Activated naive CD4-positive, alpha-beta T cell treated with Interleukin-2 at 50 U/mL for 16 hours (primary cell): ENCODE measurements around the gene TNIP1.

Experiments
- DNase-seq: peaks from one replicate; pipeline ENCODE4 v3.0.0-alpha.2; 2020

The TNIP1 gene, protein sequence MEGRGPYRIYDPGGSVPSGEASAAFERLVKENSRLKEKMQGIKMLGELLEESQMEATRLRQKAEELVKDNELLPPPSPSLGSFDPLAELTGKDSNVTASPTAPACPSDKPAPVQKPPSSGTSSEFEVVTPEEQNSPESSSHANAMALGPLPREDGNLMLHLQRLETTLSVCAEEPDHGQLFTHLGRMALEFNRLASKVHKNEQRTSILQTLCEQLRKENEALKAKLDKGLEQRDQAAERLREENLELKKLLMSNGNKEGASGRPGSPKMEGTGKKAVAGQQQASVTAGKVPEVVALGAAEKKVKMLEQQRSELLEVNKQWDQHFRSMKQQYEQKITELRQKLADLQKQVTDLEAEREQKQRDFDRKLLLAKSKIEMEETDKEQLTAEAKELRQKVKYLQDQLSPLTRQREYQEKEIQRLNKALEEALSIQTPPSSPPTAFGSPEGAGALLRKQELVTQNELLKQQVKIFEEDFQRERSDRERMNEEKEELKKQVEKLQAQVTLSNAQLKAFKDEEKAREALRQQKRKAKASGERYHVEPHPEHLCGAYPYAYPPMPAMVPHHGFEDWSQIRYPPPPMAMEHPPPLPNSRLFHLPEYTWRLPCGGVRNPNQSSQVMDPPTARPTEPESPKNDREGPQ

DNA sequence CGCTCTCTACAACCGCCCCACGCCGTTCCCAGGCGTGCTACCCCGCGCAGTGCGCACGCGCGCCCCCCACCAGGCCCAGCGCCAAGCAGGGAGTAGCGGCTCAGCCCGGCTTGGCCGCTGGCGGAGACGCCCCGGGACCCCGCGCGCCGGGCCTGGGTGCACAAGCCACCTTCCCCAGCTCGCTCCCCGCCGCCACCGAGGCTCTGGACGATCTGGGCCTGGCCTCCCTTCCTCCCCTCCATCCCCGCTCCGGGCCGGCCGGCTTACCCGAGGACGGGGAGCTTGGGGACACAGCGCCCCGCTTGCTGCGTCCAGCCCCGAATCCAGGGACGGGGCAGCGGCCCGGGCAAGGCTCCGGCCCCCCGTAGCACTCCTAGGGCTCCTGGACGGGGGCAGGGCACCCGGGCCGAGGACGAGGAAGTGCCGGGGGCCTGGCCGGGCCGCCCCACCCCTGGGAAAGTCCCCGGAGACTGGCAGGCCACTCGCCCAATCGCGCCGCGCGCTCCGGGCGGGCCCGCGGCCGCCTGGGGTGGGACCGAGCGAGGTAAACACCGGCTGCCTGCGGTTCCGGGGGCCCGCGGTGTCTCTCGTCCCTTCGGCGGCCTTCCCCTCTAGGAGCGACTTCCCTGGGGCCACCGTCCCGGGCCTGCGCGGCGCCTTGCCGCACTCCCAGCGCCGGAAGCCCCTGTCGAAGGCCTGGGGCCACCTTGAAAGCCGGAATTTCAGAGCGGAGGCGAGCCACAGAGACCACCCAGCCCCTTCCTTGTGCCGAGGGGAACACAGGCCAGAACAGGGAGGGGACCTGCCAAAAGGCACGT lies at the start of gene TNIP1:
TNIP1 (minus strand) TSS at position 422 of the 818 bp plus-strand sequence. CDS start 15,939 bp downstream, outside the sequence.
- peak; percentile 94 for DNase-seq

DNA sequence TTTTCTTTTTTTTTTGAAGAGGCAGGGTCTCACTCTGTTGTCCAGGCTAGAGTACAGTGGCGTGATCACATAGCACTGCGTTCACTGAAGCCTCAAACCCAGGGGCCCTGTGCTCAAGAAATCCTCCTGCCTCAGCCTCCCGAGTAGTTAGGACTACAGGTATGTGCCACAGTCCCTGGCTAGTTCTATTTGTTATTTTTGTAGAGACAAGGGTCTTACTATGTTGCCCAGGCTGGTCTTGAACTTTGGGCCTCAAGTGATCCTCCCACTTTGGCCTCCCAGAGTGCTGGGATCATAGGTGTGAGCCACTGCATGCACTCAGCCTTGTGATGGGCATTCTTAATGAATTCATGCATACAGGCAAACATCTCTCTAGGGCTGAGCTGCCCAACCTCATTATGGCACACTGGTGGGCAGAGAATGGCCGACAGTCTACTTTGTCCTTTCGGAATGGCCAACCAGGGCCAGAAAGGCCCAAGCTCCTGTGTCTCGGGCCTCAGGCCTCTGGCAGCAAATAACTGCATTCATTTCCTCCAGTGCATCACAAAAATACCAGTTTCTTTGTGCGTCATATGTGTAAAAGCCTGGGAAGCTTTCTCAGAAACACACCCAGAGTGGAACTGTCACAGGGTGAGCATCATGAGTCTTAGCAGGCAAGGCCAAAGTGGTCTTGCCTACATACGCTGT lies 49.5 kb upstream of the TNIP1 start:
- no peak for DNase-seq

DNA sequence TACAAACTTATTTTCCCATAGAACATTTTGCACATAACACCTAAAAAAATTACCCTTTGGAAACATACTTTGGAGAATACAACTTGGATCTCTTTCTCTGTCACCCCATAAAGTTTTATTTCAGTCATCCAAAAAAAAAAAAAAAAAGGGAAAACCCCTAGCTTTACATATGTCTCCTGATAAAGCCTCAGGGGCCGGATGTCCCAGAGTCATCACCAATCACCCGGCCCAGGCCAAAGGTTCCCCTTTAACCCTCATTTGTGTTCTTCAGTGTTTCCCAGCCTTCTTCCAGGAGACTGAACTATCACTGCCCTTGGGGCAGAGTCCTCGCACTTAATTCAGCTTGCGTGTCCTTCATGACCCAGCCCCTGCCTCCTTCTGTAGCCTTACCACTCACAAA lies 48.0 kb upstream of the TNIP1 start:
- no peak for DNase-seq

DNA sequence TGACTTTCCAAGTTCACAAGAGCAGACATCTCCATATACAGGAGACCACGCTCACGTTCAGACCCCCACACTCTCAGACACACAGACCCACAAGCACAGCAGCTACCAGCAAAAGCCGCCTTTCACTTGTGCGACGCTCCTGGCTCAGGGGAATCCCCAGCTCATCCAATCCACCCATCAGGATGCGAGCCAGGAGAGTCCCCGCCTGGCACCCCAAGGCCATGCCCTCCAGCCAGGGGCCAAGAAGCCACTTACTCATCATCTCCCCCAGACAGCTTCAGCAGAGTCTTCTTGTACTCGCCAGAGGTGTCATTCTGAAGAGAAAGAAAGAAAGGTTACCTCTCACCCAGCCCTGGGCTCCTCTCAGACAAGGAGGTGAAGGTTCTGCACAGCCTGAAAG lies 47.1 kb upstream of the TNIP1 start:
- no peak for DNase-seq

DNA sequence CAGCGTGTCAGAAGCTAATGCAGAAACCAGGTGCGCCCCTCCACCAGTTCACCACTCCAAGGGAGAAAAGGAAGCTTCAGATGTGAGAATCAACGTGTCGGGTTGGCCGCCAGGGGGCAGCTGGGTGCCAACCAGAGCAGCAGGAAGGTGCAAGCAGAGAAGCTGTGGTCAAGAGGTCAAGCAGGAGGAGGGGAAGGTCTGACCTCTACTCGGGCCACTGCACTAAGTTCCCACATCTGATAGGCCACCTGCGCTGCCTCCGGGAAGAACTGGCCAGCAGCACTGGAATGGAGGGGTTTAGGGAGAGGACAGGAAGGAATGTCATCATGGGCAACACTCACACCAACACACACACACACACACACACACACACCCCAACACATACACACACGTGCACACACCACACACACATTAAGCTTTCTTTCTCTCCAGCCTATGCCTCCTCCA lies 45.4 kb upstream of the TNIP1 start:
- peak; percentile 69 for DNase-seq

DNA sequence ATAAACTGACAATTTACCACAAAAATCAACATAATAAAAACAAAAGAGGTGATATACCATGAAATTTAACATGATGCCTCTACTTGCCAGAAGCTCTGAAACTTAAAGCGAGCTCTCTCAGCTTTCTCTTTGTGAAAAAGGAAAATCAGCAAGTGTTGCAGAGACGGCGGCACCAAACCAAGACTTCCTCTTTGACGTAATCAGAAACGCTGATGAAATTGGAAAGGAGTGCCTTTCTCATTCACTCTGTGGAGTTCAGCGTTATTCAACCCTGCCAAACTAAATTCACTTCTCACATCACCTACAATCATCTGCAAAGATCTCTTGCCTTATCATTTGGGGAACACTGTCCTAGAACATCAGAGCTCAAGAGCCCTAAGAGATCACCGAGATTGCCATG lies 44.6 kb upstream of the TNIP1 start:
- DNase-seq, result no peak

DNA sequence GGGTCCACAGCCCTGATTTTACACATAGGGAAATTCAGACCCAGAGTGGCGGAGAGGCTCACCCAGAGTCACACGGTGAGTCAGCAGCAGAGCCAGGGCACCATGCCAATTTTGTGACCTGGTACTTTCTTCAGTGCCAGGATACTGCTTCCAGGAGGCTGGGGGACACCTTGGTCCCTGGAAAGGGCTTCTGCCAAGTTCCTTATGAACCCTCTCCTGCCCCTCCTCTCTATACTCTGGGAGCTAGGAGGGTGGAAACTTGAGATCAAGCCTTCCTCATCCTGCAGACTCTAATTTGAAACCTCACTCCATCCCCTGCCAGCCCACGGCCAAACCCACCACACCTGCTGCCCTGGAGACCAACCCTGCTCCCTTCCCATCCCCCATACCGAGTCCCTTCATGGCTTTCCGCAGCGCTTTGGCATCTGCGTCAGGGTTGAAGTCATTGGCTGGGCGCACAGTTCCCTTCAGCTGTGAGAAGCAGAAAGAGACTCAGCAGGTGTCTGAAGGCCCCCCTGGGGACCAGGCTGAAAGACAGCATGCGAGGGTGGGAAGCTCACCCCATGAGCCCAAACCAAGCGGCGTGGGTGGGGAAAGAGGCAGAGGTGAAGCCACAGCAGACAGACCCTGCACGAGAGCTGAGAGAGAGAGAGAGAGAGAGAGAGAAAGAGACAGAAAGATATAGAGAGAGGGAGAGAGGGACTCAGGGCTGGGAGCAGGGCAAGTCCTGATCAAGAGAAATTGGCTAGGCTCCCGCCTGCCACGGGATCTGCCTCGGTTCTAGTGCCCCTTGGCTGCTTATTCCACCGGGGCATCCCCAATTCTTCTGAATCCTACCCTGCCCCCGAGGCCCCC lies 43.3 kb upstream of the TNIP1 start:
- peak; percentile 21 for DNase-seq

DNA sequence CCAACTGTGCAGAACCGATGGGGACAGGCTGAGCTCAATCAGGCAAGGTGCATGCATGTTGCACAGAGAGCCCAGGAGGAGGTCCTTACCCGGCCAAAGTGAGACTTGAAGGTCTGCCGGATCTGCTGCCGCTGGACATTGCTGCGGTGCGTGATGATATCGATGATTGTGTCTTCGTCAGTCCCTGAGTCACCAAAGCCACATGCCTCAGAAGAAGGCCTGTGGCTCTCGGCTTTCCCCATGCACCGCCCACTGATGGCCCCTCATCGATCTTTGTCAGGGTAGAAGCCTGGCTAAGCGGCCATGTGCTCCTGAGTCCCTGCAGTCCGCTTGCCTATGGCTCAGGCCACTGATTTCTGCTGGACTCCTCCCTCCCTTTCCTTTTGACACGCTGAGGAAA lies 42.0 kb upstream of the TNIP1 start:
- no peak for DNase-seq

DNA sequence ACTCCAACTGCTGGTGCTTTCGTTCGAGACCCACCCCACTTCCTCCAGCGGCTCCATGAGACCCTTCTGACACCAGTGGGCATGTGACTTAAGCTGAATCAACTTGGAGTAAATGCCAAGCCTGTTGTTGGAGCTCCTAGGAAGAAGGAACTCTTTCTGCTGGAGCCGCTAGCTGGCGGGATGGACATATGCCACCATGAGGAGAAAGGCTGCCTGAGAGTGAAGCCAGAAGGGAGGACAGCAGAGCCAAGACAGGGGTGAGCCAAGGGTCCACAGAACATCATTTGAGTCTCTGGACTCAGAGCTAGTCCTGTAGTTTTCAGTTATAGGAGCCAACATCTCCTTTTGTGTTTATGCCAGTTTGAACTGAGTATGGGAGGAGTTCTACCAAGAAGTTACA lies 40.8 kb upstream of the TNIP1 start:
- DNase-seq, result no peak

DNA sequence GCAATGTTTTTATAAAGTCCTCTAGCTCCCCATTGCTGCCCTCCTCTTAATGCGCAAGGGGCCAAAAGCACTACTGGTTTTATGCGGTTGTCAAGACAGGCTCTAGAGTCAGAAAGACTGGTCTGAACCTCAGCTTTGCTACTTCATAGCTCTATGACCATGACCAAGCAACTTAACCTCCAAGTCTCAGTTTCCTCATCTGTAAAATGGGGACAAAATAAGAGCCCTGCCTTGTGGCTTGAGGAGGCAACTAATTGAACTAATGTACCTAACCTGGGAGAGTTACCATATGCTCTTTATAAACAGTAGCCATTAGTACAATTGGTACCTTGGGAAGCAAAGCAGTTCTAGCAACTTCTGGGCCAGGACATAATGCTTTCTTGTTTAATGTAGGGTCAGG lies 40.3 kb upstream of the TNIP1 start:
- no peak for DNase-seq

DNA sequence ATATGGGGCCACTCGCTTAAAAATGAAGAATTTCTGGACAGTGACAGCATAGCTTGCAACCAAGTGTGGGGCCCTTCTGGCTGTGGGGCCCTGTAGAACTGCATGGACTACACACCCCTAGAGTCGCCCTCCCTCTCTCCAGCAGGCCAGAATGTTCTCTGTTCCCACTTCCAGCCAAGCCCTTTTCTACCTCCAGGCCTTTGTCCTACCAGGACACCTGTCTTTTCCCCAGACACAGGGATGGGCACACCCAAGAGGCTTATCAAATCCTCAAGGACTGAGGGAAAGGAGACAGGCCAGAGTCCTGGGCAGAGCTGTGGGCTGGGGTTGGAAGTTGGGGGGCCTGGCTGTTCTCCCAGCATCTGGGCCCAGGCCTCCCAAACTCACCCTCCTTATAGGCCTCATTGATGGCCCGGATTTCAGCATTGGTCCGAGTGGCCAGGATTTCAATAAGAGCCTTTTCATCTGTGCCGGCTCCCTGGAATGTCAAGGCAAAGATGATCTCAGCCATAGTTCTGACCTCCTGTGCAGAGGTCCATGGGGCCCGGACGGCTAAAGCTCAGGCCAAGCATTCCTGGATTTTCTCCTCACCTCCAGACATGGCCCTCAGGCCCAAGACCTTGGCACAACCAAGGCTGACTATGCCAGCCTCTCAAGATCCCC lies 38.2 kb upstream of the TNIP1 start:
- DNase-seq, result no peak

DNA sequence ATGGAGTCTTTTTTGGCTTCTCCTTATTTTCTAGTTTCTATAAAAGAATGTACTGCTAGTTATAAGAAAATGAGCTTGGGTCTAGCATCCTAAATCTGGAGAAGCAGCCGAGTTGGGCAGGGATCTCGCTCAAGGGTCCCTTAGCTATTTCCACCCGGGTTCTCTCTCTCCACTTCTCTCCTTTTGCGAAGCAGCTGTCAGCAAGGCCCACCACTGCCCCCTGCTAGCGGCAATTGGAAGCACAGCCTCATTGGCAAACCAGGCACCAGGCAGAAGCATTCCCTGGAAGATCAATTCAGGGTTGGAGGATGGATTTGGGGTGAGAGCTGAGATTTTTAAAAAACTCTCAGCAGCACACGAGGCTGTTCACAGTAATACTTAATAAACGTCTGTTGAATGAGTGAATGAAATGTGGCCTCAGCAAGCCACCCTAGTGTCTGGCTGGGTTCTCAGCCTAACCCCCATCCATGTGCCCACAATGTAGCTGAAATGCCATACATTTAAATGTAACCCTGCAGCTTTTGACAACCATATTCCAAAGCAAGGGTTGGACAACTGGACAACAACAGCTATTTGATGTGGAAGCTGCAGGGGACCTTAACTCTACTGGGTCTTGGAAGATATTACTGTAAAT lies 34.6 kb upstream of the TNIP1 start:
- DNase-seq, result peak; percentile 80

DNA sequence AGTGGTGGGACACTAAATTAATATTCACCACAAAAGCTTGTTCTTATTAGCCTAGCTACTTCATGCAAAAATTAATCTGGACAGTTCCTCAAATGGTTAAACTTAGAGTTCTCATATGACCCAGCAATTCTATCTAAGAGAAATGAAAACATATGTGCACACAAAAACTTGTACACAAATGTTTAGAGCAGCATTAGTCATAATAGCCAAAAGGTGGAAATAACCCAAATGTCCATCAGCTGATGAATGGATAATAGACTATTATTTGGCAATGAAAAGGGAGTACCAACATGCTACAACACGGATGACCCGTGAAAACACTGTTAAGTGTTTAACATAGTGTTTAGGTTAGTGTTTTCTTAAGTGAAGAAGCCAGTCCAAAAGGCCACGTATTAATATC lies 32.8 kb upstream of the TNIP1 start:
- DNase-seq, result no peak

DNA sequence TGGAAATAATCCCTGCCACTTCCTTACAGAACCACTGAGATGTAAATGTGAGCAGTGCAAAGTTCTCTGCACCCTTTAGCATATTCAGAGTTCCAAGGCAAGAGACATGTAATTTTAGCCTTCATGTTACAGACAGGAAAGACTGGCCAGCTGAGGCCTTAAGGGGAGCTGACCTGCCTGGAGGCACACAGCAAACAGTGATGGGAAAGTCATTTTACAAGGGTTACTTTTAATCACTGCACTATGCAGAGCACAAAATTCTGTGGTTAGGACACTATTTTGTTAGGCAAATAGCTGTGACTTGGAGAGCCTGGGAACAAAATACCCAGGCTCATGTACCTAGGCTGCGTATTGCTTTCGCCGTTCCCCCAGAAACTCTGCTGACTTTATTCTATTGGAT lies 30.2 kb upstream of the TNIP1 start:
- DNase-seq, result no peak

DNA sequence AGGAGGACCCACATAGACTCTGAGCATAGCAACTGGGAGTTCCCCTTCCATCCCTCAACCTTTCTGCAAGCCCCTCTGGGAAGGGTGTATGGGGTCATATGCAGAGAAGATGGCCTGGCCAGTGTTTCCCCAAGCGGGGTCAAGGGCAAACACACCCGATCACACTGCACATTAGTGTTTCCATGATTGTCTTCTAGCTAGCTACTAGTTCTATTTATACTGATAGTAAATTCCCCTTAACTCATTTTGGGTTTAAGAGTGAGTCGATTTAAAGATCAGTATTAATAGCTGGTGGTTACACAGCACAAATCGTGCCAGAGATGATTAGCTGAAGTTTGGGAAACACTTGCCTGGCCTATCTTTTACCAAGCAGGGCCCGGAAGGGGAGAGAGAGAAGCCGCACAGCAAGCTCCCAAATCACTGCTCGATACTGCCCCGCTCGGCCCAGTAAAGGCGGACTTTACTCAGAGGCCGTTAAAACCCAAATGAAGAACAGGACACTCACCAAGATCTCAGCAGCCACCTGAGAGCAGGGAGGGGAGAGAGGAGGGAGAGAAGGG lies 29.4 kb upstream of the TNIP1 start:
- no peak for DNase-seq

DNA sequence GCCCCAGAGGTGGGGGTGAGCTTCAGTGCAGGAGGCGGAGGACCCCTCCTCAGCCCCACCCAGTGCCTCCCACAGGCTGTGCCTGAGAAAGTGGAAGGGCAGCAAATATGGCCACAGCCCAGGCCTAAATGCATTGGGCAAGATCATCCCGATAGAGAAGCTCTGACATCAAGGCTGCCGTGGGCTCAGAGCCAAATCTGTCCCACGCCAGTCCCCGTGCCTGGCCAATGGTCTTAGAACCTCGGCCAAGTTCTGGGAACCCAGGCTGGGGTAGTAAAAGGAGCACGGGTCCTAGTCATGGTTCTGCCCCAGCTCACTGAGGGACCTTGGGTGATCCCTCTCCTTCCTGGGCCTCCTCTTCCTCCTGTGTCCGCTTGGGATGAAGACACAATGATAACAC lies 27.7 kb upstream of the TNIP1 start:
- DNase-seq, result no peak

DNA sequence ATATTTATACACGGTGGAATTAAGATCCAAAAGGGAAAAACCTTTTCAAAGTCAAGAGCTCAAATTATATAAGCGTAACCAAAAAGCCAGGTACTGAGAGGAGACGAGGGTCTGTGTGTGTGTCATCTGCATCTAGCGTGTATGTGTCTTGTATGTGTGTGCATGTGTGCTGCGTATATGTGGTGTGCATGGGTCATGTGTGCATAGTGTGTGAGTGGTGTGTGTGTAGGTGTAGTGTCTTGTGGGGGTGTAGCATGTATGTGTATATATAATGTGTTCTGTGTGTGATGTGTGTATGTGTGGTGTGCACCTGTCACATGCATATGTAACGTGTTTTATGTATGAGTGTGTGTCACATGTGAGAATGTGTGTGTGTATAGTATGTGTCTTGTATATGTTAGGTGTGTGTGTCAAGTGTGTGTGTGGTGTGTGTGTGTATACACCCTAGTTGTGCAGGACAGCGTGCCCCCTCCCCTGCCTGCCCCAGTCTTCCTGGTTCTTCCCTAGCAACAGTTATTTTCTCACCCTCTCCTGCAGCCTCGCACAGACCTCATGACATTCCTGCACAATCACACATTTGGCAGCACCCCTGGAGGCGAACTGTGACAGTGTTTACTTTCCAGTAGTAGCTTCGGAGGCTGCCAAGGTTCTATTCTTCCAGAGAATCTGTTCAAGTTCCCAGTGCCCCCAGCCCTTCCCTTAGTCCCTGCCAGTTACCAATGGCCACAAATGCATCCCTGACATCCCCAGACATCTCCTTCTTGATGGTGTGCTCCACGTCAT lies 27.1 kb upstream of the TNIP1 start:
- no peak for DNase-seq

DNA sequence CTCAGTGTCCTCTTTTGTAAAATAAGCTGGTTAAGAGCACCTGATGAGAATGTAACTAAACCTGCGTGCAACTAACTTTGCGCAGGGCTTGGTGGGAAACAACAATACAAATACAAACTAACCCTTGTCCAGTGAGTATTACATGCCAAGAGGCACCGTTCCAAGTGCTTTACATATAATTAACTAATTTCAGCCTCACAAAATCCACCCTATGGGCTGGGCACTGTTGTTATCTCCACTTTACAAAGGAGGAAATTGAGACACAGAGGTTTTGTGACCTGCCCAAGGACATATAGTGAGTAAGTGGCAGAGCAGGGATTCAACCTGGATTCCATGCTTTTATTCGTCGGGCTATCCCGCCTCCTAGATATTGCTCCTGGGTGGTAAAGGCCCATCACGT lies 26.2 kb upstream of the TNIP1 start:
- DNase-seq, result no peak

DNA sequence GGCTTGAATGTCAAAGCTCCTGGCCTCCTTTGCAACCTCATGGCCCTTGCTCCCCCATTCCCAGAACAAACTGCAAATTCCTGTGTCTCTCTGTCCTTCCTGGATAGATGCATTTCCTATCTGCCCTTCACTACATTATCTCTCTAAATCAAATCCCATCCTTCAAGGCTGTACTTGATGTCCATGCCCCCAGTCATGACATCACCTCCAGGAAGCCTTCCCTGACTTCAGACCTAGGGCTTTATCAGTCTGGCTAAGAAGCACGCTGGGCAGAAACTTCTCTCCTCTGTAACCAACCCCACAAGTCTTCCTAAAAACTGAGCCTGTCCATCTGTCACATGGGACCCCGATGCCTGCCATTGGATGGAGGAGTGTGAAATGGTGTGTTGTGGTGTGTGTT lies 25.7 kb upstream of the TNIP1 start:
- DNase-seq, result no peak

DNA sequence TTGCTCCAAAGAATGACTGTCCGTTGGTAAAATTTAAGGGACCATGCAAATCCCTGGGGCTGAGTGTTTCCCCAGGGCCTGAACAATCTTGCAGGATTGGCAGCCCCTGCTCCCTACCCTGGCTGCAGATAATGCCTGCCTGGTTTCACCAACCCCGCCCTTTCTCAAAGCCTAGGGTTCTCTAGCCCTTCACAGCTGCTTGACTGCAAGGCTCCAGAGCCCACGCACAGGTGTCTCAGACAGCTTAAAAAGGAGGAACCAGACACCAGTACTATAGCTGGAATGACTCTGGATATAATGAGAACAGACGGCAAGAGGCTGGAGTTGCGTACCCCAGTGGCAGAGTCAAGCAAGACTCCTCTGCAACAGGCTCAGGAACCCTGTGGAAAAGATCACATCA lies 25.2 kb upstream of the TNIP1 start:
- DNase-seq, result no peak
